ENCODE measurements around the gene TBX1.

TBX1 gene

GRCh38 chr22:19793161-19793560 lies 32.6 kb downstream of the TBX1 start:
- H3K27ac ChIP-seq = no peak overlapping the region
- TF ChIP-seq ZFX (IDR thresholded peaks at IDR 0.05) = no peak
- no peak for TF ChIP-seq CTCF (conservative IDR thresholded peaks at IDR 0.05)

GRCh38 chr22:19793661-19794310 lies 33.2 kb downstream of the TBX1 start:
- H3K27ac ChIP-seq = no peak overlapping the region
- TF ChIP-seq CTCF (conservative IDR thresholded peaks at IDR 0.05) (no peak), ZFX (IDR thresholded peaks at IDR 0.05) (no peak)

DNA sequence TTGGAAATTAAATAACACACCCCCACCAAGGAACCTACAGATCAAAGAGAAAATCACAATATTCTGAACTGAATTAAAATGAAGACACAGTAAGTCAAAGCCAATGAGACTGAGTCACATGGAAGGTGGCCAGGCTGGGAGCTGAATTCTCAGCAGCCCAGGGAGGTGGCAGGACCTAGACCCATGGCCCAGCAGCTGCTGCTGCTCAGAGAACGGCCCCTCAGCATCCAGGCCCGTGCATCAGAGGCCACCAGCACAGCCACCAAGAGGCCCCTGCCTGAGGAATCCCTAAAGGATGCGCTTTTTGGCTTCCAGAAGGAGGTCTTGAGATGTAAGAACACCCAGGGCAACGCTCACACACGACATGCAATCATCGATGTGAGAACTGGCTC lies 35.0 kb downstream of the TBX1 start:
- no peak for TF ChIP-seq CTCF (conservative IDR thresholded peaks at IDR 0.05)
- no peak for TF ChIP-seq ZFX (IDR thresholded peaks at IDR 0.05)

GRCh38 chr22:19796160-19796559 lies 35.6 kb downstream of the TBX1 start:
- TF ChIP-seq CTCF (conservative IDR thresholded peaks at IDR 0.05) = no peak
- TF ChIP-seq ZFX (IDR thresholded peaks at IDR 0.05) = no peak
- no peak overlapping the region for H3K27ac ChIP-seq

More for the DNA sequence above, 35.0 kb downstream of the TBX1 start:
- no peak overlapping the region for H3K27ac ChIP-seq

DNA sequence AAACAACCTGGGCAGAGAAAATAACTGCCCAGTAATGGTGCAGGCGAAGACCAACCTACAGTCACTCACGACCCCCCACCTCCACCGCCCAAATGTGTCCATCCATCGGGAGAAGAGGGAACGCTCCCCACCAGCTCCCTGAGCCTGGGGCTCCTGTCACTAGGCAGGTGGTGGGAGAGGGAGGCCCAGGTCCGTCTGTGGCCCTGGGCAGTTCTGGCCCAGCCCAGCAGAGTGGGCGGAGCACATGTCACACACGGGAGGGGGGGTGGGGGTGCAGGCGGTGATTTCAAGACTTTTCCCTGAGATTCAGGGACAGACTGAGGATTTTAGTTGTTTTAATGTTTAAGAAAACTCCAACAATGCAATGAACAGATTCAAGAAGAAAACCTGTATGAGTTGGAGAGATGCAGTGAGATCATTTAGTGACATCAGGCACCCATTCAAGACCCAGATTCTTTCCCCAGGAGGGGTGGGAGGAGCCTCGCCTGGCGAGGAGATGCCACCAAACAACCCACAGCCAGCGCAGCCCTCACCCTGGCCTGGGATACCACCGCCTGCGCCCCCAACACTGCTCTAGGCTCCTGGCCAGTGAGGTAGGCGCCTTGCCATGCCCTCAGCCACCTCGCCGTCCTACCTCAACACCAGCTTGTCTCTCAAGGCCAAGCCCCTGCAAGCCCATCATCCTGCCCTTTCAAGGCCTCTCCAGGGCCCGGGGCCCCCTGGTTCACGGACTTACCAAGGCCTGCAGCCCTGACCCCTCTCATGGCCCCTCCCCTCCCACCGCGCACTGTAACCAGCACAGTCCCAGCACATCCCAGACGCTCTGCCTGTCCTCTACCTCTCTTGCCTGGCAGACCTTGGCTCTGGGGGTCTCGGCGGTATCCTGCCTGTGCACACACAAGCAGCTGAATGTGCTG lies 36.8 kb downstream of the TBX1 start:
- TF ChIP-seq ZFX (IDR thresholded peaks at IDR 0.05) (no peak), CTCF (conservative IDR thresholded peaks at IDR 0.05) (no peak)
- H3K27ac ChIP-seq = no peak overlapping the region

- TF ChIP-seq CTCF (conservative IDR thresholded peaks at IDR 0.05) (no peak), ZFX (IDR thresholded peaks at IDR 0.05) (no peak)
- H3K27ac ChIP-seq = no peak overlapping the region
Observed at GRCh38 chr22:19798003-19798665, 37.6 kb downstream of the TBX1 start.

DNA sequence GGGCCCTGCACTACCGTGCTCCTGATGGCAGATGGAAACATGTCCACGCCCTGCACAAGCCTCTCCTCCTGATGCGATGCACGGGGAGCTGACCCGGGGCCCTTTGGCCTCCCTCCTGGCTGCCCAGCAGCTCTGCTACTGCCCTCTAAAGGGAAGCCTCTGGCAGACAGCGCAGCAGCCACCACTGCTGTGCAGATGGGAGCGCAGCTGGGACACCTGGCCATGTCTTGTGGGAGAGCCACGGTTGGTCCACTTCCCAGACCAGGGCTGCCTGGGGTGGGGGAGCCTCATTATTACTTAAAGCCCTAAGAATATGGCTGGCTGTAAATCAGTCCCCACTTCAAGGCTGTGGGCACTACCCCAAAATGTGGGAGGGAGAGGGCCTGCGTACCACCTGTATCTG lies 38.3 kb downstream of the TBX1 start:
- TF ChIP-seq CTCF (conservative IDR thresholded peaks at IDR 0.05) (no peak), ZFX (IDR thresholded peaks at IDR 0.05) (no peak)
- no peak overlapping the region for H3K27ac ChIP-seq
